Endothelial cell of umbilical vein (primary cell): ENCODE measurements around the gene MYBPC1. TPM values are rescaled to one million over a fixed set of nuclear protein-coding genes. Genes with fewer than 3 reads are reported as not detected.
"Not testable (repeated sequence)": the region's sequence is repeated elsewhere in the genome, so short reads cannot be mapped to it uniquely, and the experiment has no call there.

Experiments
- BruUV-seq: library from RNA; stranded (reverse); fragments of 400-500 nt; replicated peaks from 2 replicates; lab custom pipeline; 2021; lab: Mats Ljungman, UMichigan
- CTCF ChIA-PET: fragments of 300-600, 350-600 bp; sonication (Branson Sonifier 250); formaldehyde crosslinking; loops from one replicate; lab custom pipeline; 2021; ENCODE audit warnings: antibody characterized with exemption, inconsistent platforms; lab: Charles Lee
- POLR2A ChIA-PET: fragments of 300-600, 350-600 bp; sonication (Branson Sonifier 250); formaldehyde crosslinking; loops from one replicate; lab custom pipeline; 2021; ENCODE audit warnings: antibody characterized with exemption, inconsistent platforms; lab: Charles Lee
- DNase-seq: peaks from one replicate; pipeline ENCODE4 v3.0.0-alpha.2; 2011; ENCODE audit warnings: low read depth, low spot score
- FAIRE-seq: peaks from 2 replicates; lab custom pipeline; 2011; peaks lifted over from hg19 to GRCh38; lab: Jason Lieb, UNC
- H2AFZ ChIP-seq: 2 replicates; pipeline ENCODE4 v1.6.0; 2012; ENCODE audit warnings: low read depth, low read length, control low read depth, inconsistent platforms
- H3K27ac ChIP-seq: 2 replicates; pipeline ENCODE4 v1.5.1; 2011; ENCODE audit warnings: low read depth, mild to moderate bottlenecking, control low read depth, low read length, moderate library complexity; ENCODE audit not compliant: insufficient read depth
- H3K27me3 ChIP-seq, 2 experiments: 2 replicates each; pipeline versions ENCODE4 v1.6.0 to v1.6.1; 2011; ENCODE audit warnings: low read length in 2 of 2, mixed read lengths in 1 of 2; ENCODE audit not compliant: control insufficient read depth in 2 of 2, insufficient read depth in 2 of 2
- H3K36me3 ChIP-seq, 2 experiments: 2 replicates in 1 of 2; 3 replicates in 1 of 2; pipeline ENCODE4 v1.5.1; 2011; ENCODE audit warnings: low read length in 2 of 2, mild to moderate bottlenecking in 1 of 2, moderate library complexity in 1 of 2; ENCODE audit not compliant: control insufficient read depth in 2 of 2, insufficient read depth in 2 of 2; ENCODE audit errors: extremely low read depth in 1 of 2
- H3K4me1 ChIP-seq: 3 replicates; pipeline ENCODE4 v1.5.1; 2011; ENCODE audit warnings: mild to moderate bottlenecking, low read length; ENCODE audit not compliant: control insufficient read depth, insufficient read depth; ENCODE audit errors: extremely low read depth
- H3K4me2 ChIP-seq: 2 replicates; pipeline ENCODE4 v1.6.1; 2011; ENCODE audit warnings: low read length, control low read depth, mixed read lengths; ENCODE audit not compliant: insufficient read depth
- H3K4me3 ChIP-seq, 3 experiments: fragments of 200-600 bp in 1 of 3; sonication (generic), shearing (Covaris generic) in 1 of 3; replicated peaks in 1 of 3; 2 replicates each; pipeline ENCODE4 v1.5.1; 2011 to 2016; ENCODE audit warnings: control low read depth in 3 of 3, low read length in 3 of 3, mild to moderate bottlenecking in 2 of 3, inconsistent platforms in 1 of 3, low read depth in 1 of 3, moderate library complexity in 1 of 3; ENCODE audit not compliant: insufficient read depth in 1 of 3
- H3K79me2 ChIP-seq: 2 replicates; pipeline ENCODE4 v1.6.0; 2012; ENCODE audit warnings: low read length, inconsistent platforms; ENCODE audit not compliant: control insufficient read depth, insufficient read depth
- H3K9ac ChIP-seq: replicated peaks from 2 replicates; pipeline ENCODE3; 2011; ENCODE audit warnings: low read length, control low read depth; ENCODE audit not compliant: insufficient read depth; ENCODE audit errors: extremely low read depth
- H3K9me1 ChIP-seq: replicated peaks from 3 replicates; pipeline ENCODE4 v1.6.0; 2011; ENCODE audit warnings: mild to moderate bottlenecking, low read length; ENCODE audit not compliant: control insufficient read depth, insufficient read depth; ENCODE audit errors: extremely low read depth
- H3K9me3 ChIP-seq: replicated peaks from 2 replicates; pipeline ENCODE4 v1.5.1; 2012; ENCODE audit warnings: low read length, inconsistent platforms; ENCODE audit not compliant: control insufficient read depth, insufficient read depth
- H4K20me1 ChIP-seq: replicated peaks from 2 replicates; pipeline ENCODE3; 2011; ENCODE audit warnings: mild to moderate bottlenecking, low read length; ENCODE audit not compliant: control insufficient read depth, insufficient read depth; ENCODE audit errors: extremely low read depth
- CTCF ChIP-seq, 2 donors: IDR thresholded peaks; 1 replicate in 1 of 2; 2 replicates in 1 of 2; pipeline ENCODE4 v1.5.1; 2011; ENCODE audit warnings: low read length in 2 of 2, mild to moderate bottlenecking in 2 of 2, moderate library complexity in 2 of 2, control low read depth in 1 of 2, inconsistent platforms in 1 of 2, low read depth in 1 of 2; ENCODE audit not compliant: insufficient read depth in 1 of 2; ENCODE audit errors: extremely low read depth in 1 of 2
- EZH2 ChIP-seq: IDR thresholded peaks from 2 replicates; pipeline ENCODE4 v1.6.1; 2012; ENCODE audit warnings: borderline replicate concordance, low read depth, mild to moderate bottlenecking, moderate library complexity, low read length, inconsistent platforms; ENCODE audit not compliant: severe bottlenecking
- FOS ChIP-seq: IDR thresholded peaks from 2 replicates; pipeline ENCODE4 v1.6.1; 2011; ENCODE audit warnings: mild to moderate bottlenecking, low read length, moderate library complexity, borderline replicate concordance; ENCODE audit not compliant: insufficient read depth
- GATA2 ChIP-seq: IDR thresholded peaks from 2 replicates; pipeline ENCODE4 v1.7.0; 2011; ENCODE audit warnings: low read depth, mild to moderate bottlenecking, moderate library complexity, mixed read lengths, low read length; ENCODE audit not compliant: insufficient read length, insufficient read depth
- JUN ChIP-seq: IDR thresholded peaks from 2 replicates; pipeline ENCODE4 v1.6.1; 2011; ENCODE audit warnings: borderline replicate concordance, low read depth; ENCODE audit not compliant: insufficient read length, insufficient read depth
- MAX ChIP-seq: IDR thresholded peaks from 2 replicates; pipeline ENCODE4 v1.6.1; 2011; ENCODE audit not compliant: insufficient read depth, insufficient read length
- MYC ChIP-seq: IDR thresholded peaks from one replicate; pipeline ENCODE4 v1.6.1; 2011; ENCODE audit warnings: mild to moderate bottlenecking, low read depth, low read length
- POLR2A ChIP-seq: IDR thresholded peaks from 2 replicates; pipeline ENCODE4 v1.6.1; 2012; ENCODE audit warnings: low read depth, mild to moderate bottlenecking, control low read depth, low read length
- POLR2AphosphoS5 ChIP-seq: IDR thresholded peaks from 2 replicates; pipeline ENCODE4 v1.6.1; 2012; ENCODE audit warnings: low read depth, mild to moderate bottlenecking, control low read depth, low read length, moderate library complexity; ENCODE audit not compliant: insufficient read depth
- dilution Hi-C: fragments of 300-500 bp; cut with MboI; formaldehyde crosslinking; loops from one replicate; pipeline ENCODE4 v1.15.0; 2019; ENCODE audit warnings: low sequenced_read_pairs; ENCODE audit not compliant: extremely low pct_ligation_motif_present
- intact Hi-C: fragments of 100-400 bp; cut with micrococcal nuclease; formaldehyde crosslinking; loops from one replicate; pipeline ENCODE4 v1.10.0; 2022
- polyA plus RNA-seq, 4 experiments: library from polyadenylated mRNA; depleted of rRNA in 3 of 4; stranded (reverse) in 3 of 4; unstranded in 1 of 4; fragments of >200 nt; gene quantifications; 2 replicates each; pipeline versions ENCODE4 v1.2.1 to v1.2.3, GENCODE V29; 2011 to 2012; ENCODE audit warnings: missing spikeins in 1 of 4
- total RNA-seq: library from RNA; stranded (reverse); gene quantifications from 2 replicates; pipeline ENCODE4 v1.2.3, GENCODE V29; 2021

Gene MYBPC1
- total and polyA plus RNA-seq, 2 donors (not counting 3 experiments of a cell fraction or from before 2014, with no cell fraction given), result not detected

GRCh38 chr12:101733166-101733565 is 138.4 kb downstream of the MYBPC1 start:
- CTCF ChIA-PET, result interaction anchor here (0.8 to 1.5 kb wide), 3 partner anchors 10 to 26 kb away, joined by 3 to 4 read pairs (median 3); no protein-coding TSS in a partner anchor

GRCh38 chr12:101734482-101734881 is 139.7 kb downstream of the MYBPC1 start:
- BruUV-seq, POLR2A ChIA-PET, intact Hi-C loops, H4K20me1 ChIP-seq, H3K4me1 ChIP-seq, dilution Hi-C loops, H3K36me3 ChIP-seq, H3K9me3 ChIP-seq, H3K9me1 ChIP-seq, H3K27me3 ChIP-seq, DNase-seq, FAIRE-seq, H3K4me3 ChIP-seq, H3K79me2 ChIP-seq, H3K27ac ChIP-seq, H3K9ac ChIP-seq, H3K4me2 ChIP-seq, H2AFZ ChIP-seq: not testable (repeated sequence)
- CTCF ChIA-PET, result interaction anchor here (2.2 kb wide), 1 partner anchor 25 kb away, joined by 8 read pairs; no protein-coding TSS in a partner anchor

More at GRCh38 chr12:101733166-101733565, 138.4 kb downstream of the MYBPC1 start:
- H3K4me3 ChIP-seq, result no peak overlapping the region
- H2AFZ ChIP-seq, result no peak overlapping the region
- TF ChIP-seq MYC (no peak), JUN (no peak), EZH2 (no peak), MAX (no peak), CTCF (IDR thresholded peaks at IDR 0.05; ENCODE audit: extremely low read depth in 1 of 2, insufficient read depth in 1 of 2, low read depth in 1 of 2, low read length in 2 of 2) (no peak), FOS (no peak), POLR2A (no peak), POLR2AphosphoS5 (no peak), GATA2 (no peak)
- no peaks in the 10 kb centered on the region for H3K4me1 ChIP-seq
- no peak overlapping the region for H3K4me2 ChIP-seq
- H3K27ac ChIP-seq, result no peak overlapping the region
- BruUV-seq, result no TSS peak
- H3K9ac ChIP-seq, result no peak overlapping the region
- H3K27me3 ChIP-seq, result no peaks in the 10 kb centered on the region
- DNase-seq (no peak), FAIRE-seq (no peak)
- H4K20me1 ChIP-seq, result no peaks in the 10 kb centered on the region
- H3K9me1 ChIP-seq, result no peaks in the 10 kb centered on the region
- H3K79me2 ChIP-seq, result no peaks in the 10 kb centered on the region
- dilution Hi-C loops, result no loop called here
- H3K36me3 ChIP-seq, result peaks cover 0 to 2% of the 10 kb centered on the region in 2 experiments
- intact Hi-C loops, result no loop called here
- POLR2A ChIA-PET, result no interaction called here
- H3K9me3 ChIP-seq, result no peaks in the 10 kb centered on the region
